Endothelial cell of umbilical vein (primary cell): ENCODE data around the gene SMIM24. TPM values are rescaled to one million over a fixed set of nuclear protein-coding genes. Genes with fewer than 3 reads are reported as not detected.

ENCODE experiments used
- BruUV-seq: library from RNA; stranded (reverse); fragments of 400-500 nt; replicated peaks from 2 replicates; lab custom pipeline; 2021; lab: Mats Ljungman, UMichigan
- CTCF ChIA-PET: fragments of 300-600, 350-600 bp; sonication (Branson Sonifier 250); formaldehyde crosslinking; loops from one replicate; lab custom pipeline; 2021; ENCODE audit warnings: antibody characterized with exemption, inconsistent platforms; lab: Charles Lee
- POLR2A ChIA-PET: fragments of 300-600, 350-600 bp; sonication (Branson Sonifier 250); formaldehyde crosslinking; loops from one replicate; lab custom pipeline; 2021; ENCODE audit warnings: antibody characterized with exemption, inconsistent platforms; lab: Charles Lee
- DNase-seq: peaks from one replicate; pipeline ENCODE4 v3.0.0-alpha.2; 2011; ENCODE audit warnings: low read depth, low spot score
- FAIRE-seq: peaks from 2 replicates; lab custom pipeline; 2011; peaks lifted over from hg19 to GRCh38; lab: Jason Lieb, UNC
- H2AFZ ChIP-seq: 2 replicates; pipeline ENCODE4 v1.6.0; 2012; ENCODE audit warnings: low read depth, low read length, control low read depth, inconsistent platforms
- H3K27ac ChIP-seq: 2 replicates; pipeline ENCODE4 v1.5.1; 2011; ENCODE audit warnings: low read depth, mild to moderate bottlenecking, control low read depth, low read length, moderate library complexity; ENCODE audit not compliant: insufficient read depth
- H3K27me3 ChIP-seq, 2 experiments: 2 replicates each; pipeline versions ENCODE4 v1.6.0 to v1.6.1; 2011; ENCODE audit warnings: low read length in 2 of 2, mixed read lengths in 1 of 2; ENCODE audit not compliant: control insufficient read depth in 2 of 2, insufficient read depth in 2 of 2
- H3K36me3 ChIP-seq, 2 experiments: 2 replicates in 1 of 2; 3 replicates in 1 of 2; pipeline ENCODE4 v1.5.1; 2011; ENCODE audit warnings: low read length in 2 of 2, mild to moderate bottlenecking in 1 of 2, moderate library complexity in 1 of 2; ENCODE audit not compliant: control insufficient read depth in 2 of 2, insufficient read depth in 2 of 2; ENCODE audit errors: extremely low read depth in 1 of 2
- H3K4me1 ChIP-seq: 3 replicates; pipeline ENCODE4 v1.5.1; 2011; ENCODE audit warnings: mild to moderate bottlenecking, low read length; ENCODE audit not compliant: control insufficient read depth, insufficient read depth; ENCODE audit errors: extremely low read depth
- H3K4me2 ChIP-seq: 2 replicates; pipeline ENCODE4 v1.6.1; 2011; ENCODE audit warnings: low read length, control low read depth, mixed read lengths; ENCODE audit not compliant: insufficient read depth
- H3K4me3 ChIP-seq, 3 experiments: fragments of 200-600 bp in 1 of 3; sonication (generic), shearing (Covaris generic) in 1 of 3; replicated peaks in 1 of 3; 2 replicates each; pipeline ENCODE4 v1.5.1; 2011 to 2016; ENCODE audit warnings: control low read depth in 3 of 3, low read length in 3 of 3, mild to moderate bottlenecking in 2 of 3, inconsistent platforms in 1 of 3, low read depth in 1 of 3, moderate library complexity in 1 of 3; ENCODE audit not compliant: insufficient read depth in 1 of 3
- H3K79me2 ChIP-seq: 2 replicates; pipeline ENCODE4 v1.6.0; 2012; ENCODE audit warnings: low read length, inconsistent platforms; ENCODE audit not compliant: control insufficient read depth, insufficient read depth
- H3K9ac ChIP-seq: replicated peaks from 2 replicates; pipeline ENCODE3; 2011; ENCODE audit warnings: low read length, control low read depth; ENCODE audit not compliant: insufficient read depth; ENCODE audit errors: extremely low read depth
- H3K9me1 ChIP-seq: replicated peaks from 3 replicates; pipeline ENCODE4 v1.6.0; 2011; ENCODE audit warnings: mild to moderate bottlenecking, low read length; ENCODE audit not compliant: control insufficient read depth, insufficient read depth; ENCODE audit errors: extremely low read depth
- H3K9me3 ChIP-seq: replicated peaks from 2 replicates; pipeline ENCODE4 v1.5.1; 2012; ENCODE audit warnings: low read length, inconsistent platforms; ENCODE audit not compliant: control insufficient read depth, insufficient read depth
- H4K20me1 ChIP-seq: replicated peaks from 2 replicates; pipeline ENCODE3; 2011; ENCODE audit warnings: mild to moderate bottlenecking, low read length; ENCODE audit not compliant: control insufficient read depth, insufficient read depth; ENCODE audit errors: extremely low read depth
- EZH2 ChIP-seq: IDR thresholded peaks from 2 replicates; pipeline ENCODE4 v1.6.1; 2012; ENCODE audit warnings: borderline replicate concordance, low read depth, mild to moderate bottlenecking, moderate library complexity, low read length, inconsistent platforms; ENCODE audit not compliant: severe bottlenecking
- FOS ChIP-seq: IDR thresholded peaks from 2 replicates; pipeline ENCODE4 v1.6.1; 2011; ENCODE audit warnings: mild to moderate bottlenecking, low read length, moderate library complexity, borderline replicate concordance; ENCODE audit not compliant: insufficient read depth
- GATA2 ChIP-seq: IDR thresholded peaks from 2 replicates; pipeline ENCODE4 v1.7.0; 2011; ENCODE audit warnings: low read depth, mild to moderate bottlenecking, moderate library complexity, mixed read lengths, low read length; ENCODE audit not compliant: insufficient read length, insufficient read depth
- JUN ChIP-seq: IDR thresholded peaks from 2 replicates; pipeline ENCODE4 v1.6.1; 2011; ENCODE audit warnings: borderline replicate concordance, low read depth; ENCODE audit not compliant: insufficient read length, insufficient read depth
- MYC ChIP-seq: IDR thresholded peaks from one replicate; pipeline ENCODE4 v1.6.1; 2011; ENCODE audit warnings: mild to moderate bottlenecking, low read depth, low read length
- POLR2A ChIP-seq: IDR thresholded peaks from 2 replicates; pipeline ENCODE4 v1.6.1; 2012; ENCODE audit warnings: low read depth, mild to moderate bottlenecking, control low read depth, low read length
- POLR2AphosphoS5 ChIP-seq: IDR thresholded peaks from 2 replicates; pipeline ENCODE4 v1.6.1; 2012; ENCODE audit warnings: low read depth, mild to moderate bottlenecking, control low read depth, low read length, moderate library complexity; ENCODE audit not compliant: insufficient read depth
- dilution Hi-C: fragments of 300-500 bp; cut with MboI; formaldehyde crosslinking; loops from one replicate; pipeline ENCODE4 v1.15.0; 2019; ENCODE audit warnings: low sequenced_read_pairs; ENCODE audit not compliant: extremely low pct_ligation_motif_present
- intact Hi-C: fragments of 100-400 bp; cut with micrococcal nuclease; formaldehyde crosslinking; loops from one replicate; pipeline ENCODE4 v1.10.0; 2022
- polyA plus RNA-seq, 4 experiments: library from polyadenylated mRNA; depleted of rRNA in 3 of 4; stranded (reverse) in 3 of 4; unstranded in 1 of 4; fragments of >200 nt; gene quantifications; 2 replicates each; pipeline versions ENCODE4 v1.2.1 to v1.2.3, GENCODE V29; 2011 to 2012; ENCODE audit warnings: missing spikeins in 1 of 4
- total RNA-seq: library from RNA; stranded (reverse); gene quantifications from 2 replicates; pipeline ENCODE4 v1.2.3, GENCODE V29; 2021
- TF ChIP-seq, protein P1 (sequence below), 2 donors: IDR thresholded peaks; 1 replicate in 1 of 2; 2 replicates in 1 of 2; pipeline ENCODE4 v1.5.1; 2011; ENCODE audit warnings: low read length in 2 of 2, mild to moderate bottlenecking in 2 of 2, moderate library complexity in 2 of 2, control low read depth in 1 of 2, inconsistent platforms in 1 of 2, low read depth in 1 of 2; ENCODE audit not compliant: insufficient read depth in 1 of 2; ENCODE audit errors: extremely low read depth in 1 of 2
- TF ChIP-seq, protein P2 (sequence below): IDR thresholded peaks from 2 replicates; pipeline ENCODE4 v1.6.1; 2011; ENCODE audit not compliant: insufficient read depth, insufficient read length

The SMIM24 gene
- total and polyA plus RNA-seq, 2 donors (not counting 3 experiments of a cell fraction or from before 2014, with no cell fraction given), result not detected

DNA sequence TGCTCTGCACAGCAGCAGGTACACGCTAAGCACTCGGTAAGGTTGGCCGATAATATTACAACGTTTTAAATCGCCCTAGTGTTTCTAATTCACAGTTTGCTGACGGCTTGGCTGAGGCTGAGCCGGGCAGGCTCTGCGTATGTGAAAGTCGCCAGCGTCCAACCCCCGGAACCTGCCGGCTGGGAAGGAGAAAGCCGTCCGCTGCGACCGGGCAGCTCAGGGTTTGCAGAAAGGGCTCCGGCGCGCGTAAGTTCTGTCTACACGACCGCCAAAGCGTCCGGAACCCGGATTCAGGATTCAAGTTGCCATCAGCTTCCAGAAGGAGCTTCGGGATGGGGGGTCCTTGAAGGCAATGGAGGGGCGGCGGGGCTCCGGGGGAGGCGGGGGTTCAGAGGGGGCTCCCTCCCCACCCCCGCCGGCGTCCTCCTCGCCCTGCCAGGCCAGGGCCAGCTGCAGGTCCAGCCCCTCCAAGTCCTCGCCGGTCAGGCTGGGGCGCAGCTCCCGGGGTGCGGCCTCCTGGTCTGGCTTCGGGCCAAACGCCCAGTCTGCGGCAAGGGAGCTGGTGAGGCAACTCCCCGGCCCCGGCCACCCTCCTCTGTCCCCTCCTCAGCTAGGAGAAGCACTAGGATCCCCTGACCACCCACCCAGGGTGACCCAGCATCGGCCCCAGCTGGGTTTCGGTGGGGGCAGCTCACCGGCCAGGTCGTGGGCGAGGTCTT lies 2.3 kb upstream of the SMIM24 start:
- H3K9me1 ChIP-seq, result no peaks in the 10 kb centered on the region
- dilution Hi-C loops (no loop called here), intact Hi-C loops (no loop called here)
- DNase-seq, result no peak
- ChIA-PET CTCF (interaction anchor here (1.4 to 6.2 kb wide), 5 partner anchors 10 to 179 kb away, joined by 5 to 147 read pairs (median 20); no protein-coding TSS in a partner anchor), POLR2A (no interaction called here)
- no peaks in the 10 kb centered on the region for H3K36me3 ChIP-seq
- no peaks in the 10 kb centered on the region for H4K20me1 ChIP-seq
- no peak overlapping the region for H3K27ac ChIP-seq
- no peak overlapping the region for H3K4me3 ChIP-seq
- no peak overlapping the region for H2AFZ ChIP-seq
- no peak overlapping the region for H3K4me2 ChIP-seq
- no TSS peak for BruUV-seq
- H3K4me1 ChIP-seq, result no peaks in the 10 kb centered on the region
- FAIRE-seq, result no peak
- peaks cover 3 to 11% of the 10 kb centered on the region in 2 experiments for H3K27me3 ChIP-seq
- TF ChIP-seq EZH2 (no peak), POLR2AphosphoS5 (no peak), MYC (no peak), FOS (no peak), POLR2A (no peak), GATA2 (no peak), JUN (no peak)
- TF ChIP-seq, protein P1, sequence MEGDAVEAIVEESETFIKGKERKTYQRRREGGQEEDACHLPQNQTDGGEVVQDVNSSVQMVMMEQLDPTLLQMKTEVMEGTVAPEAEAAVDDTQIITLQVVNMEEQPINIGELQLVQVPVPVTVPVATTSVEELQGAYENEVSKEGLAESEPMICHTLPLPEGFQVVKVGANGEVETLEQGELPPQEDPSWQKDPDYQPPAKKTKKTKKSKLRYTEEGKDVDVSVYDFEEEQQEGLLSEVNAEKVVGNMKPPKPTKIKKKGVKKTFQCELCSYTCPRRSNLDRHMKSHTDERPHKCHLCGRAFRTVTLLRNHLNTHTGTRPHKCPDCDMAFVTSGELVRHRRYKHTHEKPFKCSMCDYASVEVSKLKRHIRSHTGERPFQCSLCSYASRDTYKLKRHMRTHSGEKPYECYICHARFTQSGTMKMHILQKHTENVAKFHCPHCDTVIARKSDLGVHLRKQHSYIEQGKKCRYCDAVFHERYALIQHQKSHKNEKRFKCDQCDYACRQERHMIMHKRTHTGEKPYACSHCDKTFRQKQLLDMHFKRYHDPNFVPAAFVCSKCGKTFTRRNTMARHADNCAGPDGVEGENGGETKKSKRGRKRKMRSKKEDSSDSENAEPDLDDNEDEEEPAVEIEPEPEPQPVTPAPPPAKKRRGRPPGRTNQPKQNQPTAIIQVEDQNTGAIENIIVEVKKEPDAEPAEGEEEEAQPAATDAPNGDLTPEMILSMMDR (IDR thresholded peaks at IDR 0.05; ENCODE audit: extremely low read depth in 1 of 2, insufficient read depth in 1 of 2, low read depth in 1 of 2, low read length in 2 of 2), result no peak
- TF ChIP-seq, protein P2, sequence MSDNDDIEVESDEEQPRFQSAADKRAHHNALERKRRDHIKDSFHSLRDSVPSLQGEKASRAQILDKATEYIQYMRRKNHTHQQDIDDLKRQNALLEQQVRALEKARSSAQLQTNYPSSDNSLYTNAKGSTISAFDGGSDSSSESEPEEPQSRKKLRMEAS, result no peak
- H3K9me3 ChIP-seq, result no peaks in the 10 kb centered on the region
- H3K9ac ChIP-seq, result no peak overlapping the region
- H3K79me2 ChIP-seq, result no peaks in the 10 kb centered on the region
